Osteoblast (primary cell): Measurements from ENCODE around the gene TNFRSF1B. TPM values are rescaled to one million over a fixed set of nuclear protein-coding genes. Genes with fewer than 3 reads are reported as not detected.
A peak's percentile ranks its signal among the peaks of the same experiment; 100 is the strongest.

ENCODE experiments used
- DNase-seq: peaks from one replicate; pipeline ENCODE4 v3.0.0; 2011; ENCODE audit warnings: low spot score, mixed read lengths; ENCODE audit not compliant: insufficient read length; ENCODE audit errors: missing footprints
- H2AFZ ChIP-seq: 2 replicates; pipeline ENCODE4 v1.6.0; 2011; ENCODE audit warnings: mild to moderate bottlenecking, low read length
- H3K27ac ChIP-seq: 2 replicates; pipeline ENCODE4 v1.5.1; 2011; ENCODE audit warnings: mild to moderate bottlenecking, low read depth, low read length, moderate library complexity
- H3K27me3 ChIP-seq: 2 replicates; pipeline ENCODE4 v1.6.0; 2012; ENCODE audit warnings: mild to moderate bottlenecking, control low read depth, inconsistent platforms, low read length, moderate library complexity; ENCODE audit not compliant: insufficient read depth
- H3K36me3 ChIP-seq: 2 replicates; pipeline ENCODE4 v1.5.1; 2011; ENCODE audit warnings: mild to moderate bottlenecking, low read length, control low read depth, moderate library complexity; ENCODE audit not compliant: insufficient read depth
- H3K4me1 ChIP-seq: 2 replicates; pipeline ENCODE4 v1.5.1; 2011; ENCODE audit warnings: mild to moderate bottlenecking, low read length, control low read depth, moderate library complexity; ENCODE audit not compliant: insufficient read depth
- H3K4me2 ChIP-seq: 2 replicates; pipeline ENCODE4 v1.6.0; 2011; ENCODE audit warnings: mild to moderate bottlenecking, low read length; ENCODE audit not compliant: insufficient read depth
- H3K4me3 ChIP-seq: fragments of 200-600 bp; sonication (generic); 3 replicates; pipeline ENCODE4 v1.5.1; 2012; ENCODE audit warnings: mild to moderate bottlenecking, low read length, inconsistent platforms; ENCODE audit not compliant: insufficient read depth
- H3K79me2 ChIP-seq: 2 replicates; pipeline ENCODE4 v1.6.0; 2012; ENCODE audit warnings: mild to moderate bottlenecking, low read length, control low read depth, inconsistent platforms; ENCODE audit not compliant: insufficient read depth
- H3K9me3 ChIP-seq: 2 replicates; pipeline ENCODE4 v1.5.1; 2011; ENCODE audit warnings: low read depth, low read length, control low read depth
- H4K20me1 ChIP-seq: 2 replicates; pipeline ENCODE4 v1.6.0; 2012; ENCODE audit warnings: mild to moderate bottlenecking, low read length, control low read depth; ENCODE audit not compliant: insufficient read depth
- CTCF ChIP-seq: IDR thresholded peaks from 2 replicates; pipeline ENCODE4 v1.5.1; 2011; ENCODE audit warnings: mild to moderate bottlenecking, low read depth, low read length, moderate library complexity; ENCODE audit errors: extremely low read depth
- total RNA-seq: library from RNA; depleted of rRNA; stranded (reverse); fragments of >200 nt; gene quantifications from 2 replicates; pipeline ENCODE4 v1.2.3, GENCODE V29; 2012

TNFRSF1B gene
- total RNA-seq, 1 donor: 12.7 TPM

- peak overlapping the region; percentile 40 for H3K4me3 ChIP-seq
- TF ChIP-seq CTCF: no peak
- H4K20me1 ChIP-seq: no peaks in the 10 kb centered on the region
- no peaks in the 10 kb centered on the region for H3K79me2 ChIP-seq
- peak; percentile 98 for DNase-seq
- H3K27ac ChIP-seq: peak overlapping the region; percentile 97
- peak overlapping the region; percentile 88 for H2AFZ ChIP-seq
- H3K4me1 ChIP-seq: peaks cover 31% of the 10 kb centered on the region
- peak overlapping the region; percentile 48 for H3K4me2 ChIP-seq
- no peaks in the 10 kb centered on the region for H3K36me3 ChIP-seq
- no peaks in the 10 kb centered on the region for H3K9me3 ChIP-seq
- H3K27me3 ChIP-seq: no peaks in the 10 kb centered on the region
Measured at GRCh38 chr1:12143631-12144155, 23.1 kb upstream of the TNFRSF1B start.

GRCh38 chr1:12144236-12144635, 22.6 kb upstream of the TNFRSF1B start:
- DNase-seq: peak; percentile 36
- peak overlapping the region; percentile 74 for H2AFZ ChIP-seq
- H4K20me1 ChIP-seq: no peaks in the 10 kb centered on the region
- H3K27ac ChIP-seq: peak overlapping the region; percentile 97
- no peaks in the 10 kb centered on the region for H3K36me3 ChIP-seq
- no peaks in the 10 kb centered on the region for H3K9me3 ChIP-seq
- peak overlapping the region; percentile 44 for H3K4me2 ChIP-seq
- no peak overlapping the region for H3K4me3 ChIP-seq
- TF ChIP-seq CTCF: no peak
- no peaks in the 10 kb centered on the region for H3K27me3 ChIP-seq
- H3K79me2 ChIP-seq: no peaks in the 10 kb centered on the region
- H3K4me1 ChIP-seq: peaks cover 31% of the 10 kb centered on the region

- Histone ChIP-seq H3K4me2 (no peak overlapping the region), H2AFZ (no peak overlapping the region), H3K27me3 (no peaks in the 10 kb centered on the region), H3K9me3 (peaks cover 3% of the 10 kb centered on the region), H3K4me3 (no peak overlapping the region), H3K4me1 (peaks cover 31% of the 10 kb centered on the region), H4K20me1 (no peaks in the 10 kb centered on the region), H3K79me2 (no peaks in the 10 kb centered on the region), H3K36me3 (no peaks in the 10 kb centered on the region), H3K27ac (no peak overlapping the region)
- DNase-seq: no peak
- TF ChIP-seq CTCF: no peak
Measured at GRCh38 chr1:12144969-12145368, 21.8 kb upstream of the TNFRSF1B start.

GRCh38 chr1:12145616-12146342, 21.0 kb upstream of the TNFRSF1B start:
- peaks cover 31% of the 10 kb centered on the region for H3K4me1 ChIP-seq
- H3K9me3 ChIP-seq: peaks cover 3% of the 10 kb centered on the region
- H3K27me3 ChIP-seq: no peaks in the 10 kb centered on the region
- H3K4me2 ChIP-seq: no peak overlapping the region
- no peaks in the 10 kb centered on the region for H4K20me1 ChIP-seq
- H3K79me2 ChIP-seq: no peaks in the 10 kb centered on the region
- no peaks in the 10 kb centered on the region for H3K36me3 ChIP-seq
- TF ChIP-seq CTCF: no peak
- no peak overlapping the region for H3K27ac ChIP-seq
- DNase-seq: peak; percentile 23
- H2AFZ ChIP-seq: no peak overlapping the region
- no peak overlapping the region for H3K4me3 ChIP-seq
